OCI-LY7 (cell line): ENCODE results near the gene GLO1.

ENCODE experiments used
- CTCF ChIP-seq: fragments of 200-600 bp; sonication (generic); conservative IDR thresholded peaks from 2 replicates; pipeline ENCODE4 v1.5.1; 2014; ENCODE audit warnings: mild to moderate bottlenecking, antibody characterized with exemption, low read length, moderate library complexity, mixed read lengths
- EZH2phosphoT487 ChIP-seq: fragments of 200-600 bp; sonication (generic); IDR thresholded peaks from 2 replicates; pipeline ENCODE4 v1.6.1; 2018; ENCODE audit warnings: low read depth, borderline replicate concordance, mild to moderate bottlenecking, mixed run types, antibody characterized with exemption, low read length, moderate library complexity, mixed read lengths

- TF ChIP-seq CTCF = no peak
- no peak for TF ChIP-seq EZH2phosphoT487
These were observed 23.3 kb downstream of the GLO1 start for GRCh38 chr6:38679668-38680067.
